GM19467 (cell line): ENCODE measurements around the gene STYK1.
"Not testable (repeated sequence)": the region's sequence is repeated elsewhere in the genome, so short reads cannot be mapped to it uniquely, and the experiment has no call there.

Source experiments
- ATAC-seq: cut with Tn5 transposase; IDR thresholded peaks from one replicate; pipeline ENCODE4 v1.9.1; 2021; ENCODE audit warnings: mild to moderate bottlenecking, moderate library complexity; ENCODE audit not compliant: unreplicated experiment

Gene STYK1

GRCh38 chr12:10690906-10691305, 17.1 kb upstream of the STYK1 start:
- no peak for ATAC-seq

DNA sequence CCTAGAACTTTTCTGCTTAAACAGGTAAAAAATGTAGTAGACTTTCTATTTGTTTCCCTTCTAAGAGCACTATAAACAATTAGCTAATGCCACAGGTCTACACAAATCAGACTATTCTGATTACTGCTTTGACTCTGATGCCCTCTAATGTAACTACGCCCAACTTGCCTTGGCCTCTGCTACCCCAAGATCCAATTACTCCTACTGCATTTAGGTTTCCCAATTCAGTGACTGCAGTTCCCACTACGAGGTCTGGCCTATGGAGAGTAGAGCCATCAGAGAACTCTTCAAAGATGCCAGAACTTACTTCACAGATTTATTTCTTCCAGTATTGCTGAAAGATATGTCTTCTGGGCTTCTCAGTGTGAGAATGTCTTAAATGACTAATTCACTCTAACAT, 15.3 kb upstream of the STYK1 start:
- ATAC-seq: no peak

DNA sequence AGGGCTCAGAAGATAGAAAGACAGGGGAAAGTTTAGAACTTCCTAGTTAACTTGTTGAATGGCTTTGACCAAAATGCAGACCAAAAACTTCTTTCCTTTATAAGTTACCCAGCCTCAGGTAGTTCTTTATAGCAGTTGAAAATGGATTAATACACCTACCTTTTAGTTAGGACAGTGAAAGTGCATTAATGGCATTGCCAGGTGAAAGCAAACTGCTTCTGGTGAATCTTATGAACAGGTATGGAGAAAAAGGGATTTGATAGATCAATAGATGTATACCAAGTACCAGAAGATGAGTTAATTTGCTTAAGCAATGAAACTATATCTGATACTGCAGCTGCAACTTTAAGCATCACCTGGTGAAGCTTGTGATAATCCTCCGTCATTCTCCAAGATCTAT, 14.2 kb upstream of the STYK1 start:
- ATAC-seq: no peak

- no peak for ATAC-seq
Measured at GRCh38 chr12:10672231-10672868, 1.5 kb downstream of the STYK1 start.

- ATAC-seq: no peak
Measured at GRCh38 chr12:10669533-10669932, 4.3 kb downstream of the STYK1 start.

DNA sequence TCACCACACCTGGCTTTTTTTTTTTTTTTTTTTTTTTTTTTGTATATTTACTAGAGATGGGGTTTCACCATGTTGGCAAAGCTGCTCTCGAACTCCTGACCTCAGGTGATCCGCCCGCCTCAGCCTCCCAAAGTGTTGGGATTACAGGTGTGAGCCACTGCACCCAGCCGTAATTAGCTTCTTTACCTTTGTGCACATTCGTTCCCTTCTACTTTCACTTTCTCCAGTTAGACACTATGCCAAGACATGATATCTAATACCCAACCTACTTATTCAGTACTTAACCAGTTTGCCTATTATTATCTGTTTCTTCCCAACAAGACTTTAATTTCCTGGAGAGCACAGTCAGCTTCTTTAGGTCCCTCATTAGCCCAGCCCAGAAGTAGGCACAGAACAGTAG, 5.3 kb downstream of the STYK1 start:
- no peak for ATAC-seq

- no peak for ATAC-seq
Measured at GRCh38 chr12:10667581-10667980, 6.3 kb downstream of the STYK1 start.

DNA sequence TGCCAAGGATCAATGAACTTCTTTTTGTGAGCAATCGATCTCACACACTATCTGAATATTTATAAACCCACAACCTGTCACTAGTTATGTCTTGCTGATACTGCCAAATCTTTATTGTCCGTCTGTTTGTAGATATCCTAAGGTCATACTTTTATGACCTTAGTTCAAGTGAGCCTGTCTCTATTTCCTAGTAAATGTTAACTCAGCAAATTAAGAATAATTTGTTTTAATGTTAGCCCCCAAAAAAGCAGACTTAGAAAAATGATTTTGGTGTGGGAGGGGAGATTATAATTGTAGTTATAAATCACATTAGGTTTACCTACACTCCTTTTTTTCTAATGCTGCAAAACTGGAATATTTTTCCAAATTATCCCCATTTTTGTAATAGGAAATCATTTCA, 9.4 kb downstream of the STYK1 start:
- no peak for ATAC-seq

- ATAC-seq: no peak
Measured at GRCh38 chr12:10663869-10664268, 10.0 kb downstream of the STYK1 start.

- no peak for ATAC-seq
Measured at GRCh38 chr12:10661338-10661737, 12.5 kb downstream of the STYK1 start.

DNA sequence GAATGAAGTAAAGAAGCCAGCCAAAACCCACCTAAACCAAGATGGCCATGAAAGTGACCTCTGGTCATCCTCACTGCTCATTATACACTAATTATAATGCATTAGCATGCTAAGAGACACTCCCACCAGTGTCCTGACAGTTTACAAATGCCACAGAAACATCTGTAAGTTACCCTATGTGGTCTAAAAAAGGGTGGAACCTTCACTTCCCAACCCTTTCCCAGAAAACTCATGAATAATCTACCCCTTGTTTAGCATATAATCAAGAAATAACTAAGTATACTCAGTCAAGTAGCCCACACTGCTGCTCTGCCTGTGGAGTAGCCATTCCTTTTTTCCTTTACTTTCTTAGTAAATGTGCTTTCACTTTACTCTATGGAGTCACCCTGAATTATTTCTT, 19.8 kb downstream of the STYK1 start:
- no peak for ATAC-seq

DNA sequence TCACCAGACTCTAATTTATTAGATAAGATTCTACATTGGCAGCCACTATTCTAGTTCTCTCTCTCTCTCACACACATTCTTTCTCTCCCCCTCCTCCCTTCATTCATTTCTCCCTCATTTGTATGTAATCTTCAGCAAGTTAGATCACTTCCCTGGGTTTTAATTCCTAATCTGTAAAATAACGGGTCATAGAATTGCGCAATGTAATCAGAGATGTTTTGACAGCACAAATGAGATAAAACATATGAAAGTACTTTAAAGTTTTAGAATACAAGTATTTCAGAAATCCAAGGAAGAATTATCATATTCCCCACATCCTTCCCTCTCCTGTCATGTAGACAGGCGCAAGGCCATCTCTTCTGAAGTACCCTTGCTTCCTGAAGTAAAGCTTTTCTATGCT, 21.7 kb downstream of the STYK1 start:
- no peak for ATAC-seq

GRCh38 chr12:10646576-10646975, 27.3 kb downstream of the STYK1 start:
- ATAC-seq: not testable (repeated sequence)

DNA sequence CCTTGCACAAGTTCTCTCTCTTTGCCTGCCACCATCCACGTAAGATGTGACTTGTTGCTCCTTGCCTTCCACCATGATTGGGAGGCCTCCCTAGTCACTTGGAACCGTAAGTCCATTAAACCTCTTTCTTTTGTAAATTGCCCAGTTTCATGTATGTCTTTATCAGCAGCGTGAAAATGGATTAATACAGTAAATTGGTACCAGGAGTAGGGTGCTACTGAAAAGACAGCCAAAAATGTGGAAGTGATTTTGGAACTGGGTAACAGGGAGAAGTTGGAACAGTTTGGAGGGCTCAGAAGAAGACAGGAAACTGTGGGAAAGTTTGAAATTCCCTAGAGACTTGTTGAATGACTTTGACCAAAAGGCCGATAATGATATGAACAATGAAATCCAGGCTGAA, 27.9 kb downstream of the STYK1 start:
- no peak for ATAC-seq

GRCh38 chr12:10641735-10642500, 31.9 kb downstream of the STYK1 start:
- ATAC-seq: no peak

DNA sequence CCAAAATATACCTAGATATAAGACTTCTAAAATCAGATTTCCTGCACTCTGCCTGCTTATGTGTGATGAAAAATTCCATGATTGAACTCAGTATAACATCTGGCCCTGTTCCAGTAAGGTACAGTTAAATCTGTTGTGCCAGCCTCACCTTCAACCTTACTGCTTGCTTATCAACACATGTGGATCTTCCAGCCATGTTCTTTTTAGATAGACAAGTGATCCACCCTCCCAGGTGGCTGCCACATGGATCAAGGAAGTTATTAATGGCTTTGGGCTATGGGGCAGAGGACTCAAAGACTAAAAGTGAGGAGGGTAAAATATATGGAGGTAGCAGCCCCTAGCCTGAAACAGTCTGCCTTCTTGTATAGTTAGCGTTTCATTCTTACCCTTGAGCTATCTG, 35.1 kb downstream of the STYK1 start:
- ATAC-seq: no peak

DNA sequence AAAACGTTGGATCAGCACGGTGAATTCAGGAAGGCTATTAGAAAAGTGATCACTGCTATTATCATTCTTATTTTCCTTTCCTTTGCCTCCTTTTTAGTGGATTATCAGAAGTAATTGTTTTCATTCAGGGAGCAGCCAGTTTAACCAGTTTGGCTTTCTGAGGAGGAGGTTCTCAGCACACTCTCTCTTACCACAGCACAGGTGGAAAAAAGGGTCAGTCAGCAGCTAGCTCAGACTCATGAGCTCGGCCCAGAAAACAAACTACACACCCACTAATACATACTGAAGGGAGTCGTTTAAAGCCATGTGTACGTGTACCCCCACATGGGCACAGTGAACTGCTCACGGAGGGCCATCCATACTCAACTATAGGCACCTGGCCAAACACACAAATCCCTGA, 37.2 kb downstream of the STYK1 start:
- ATAC-seq: no peak

DNA sequence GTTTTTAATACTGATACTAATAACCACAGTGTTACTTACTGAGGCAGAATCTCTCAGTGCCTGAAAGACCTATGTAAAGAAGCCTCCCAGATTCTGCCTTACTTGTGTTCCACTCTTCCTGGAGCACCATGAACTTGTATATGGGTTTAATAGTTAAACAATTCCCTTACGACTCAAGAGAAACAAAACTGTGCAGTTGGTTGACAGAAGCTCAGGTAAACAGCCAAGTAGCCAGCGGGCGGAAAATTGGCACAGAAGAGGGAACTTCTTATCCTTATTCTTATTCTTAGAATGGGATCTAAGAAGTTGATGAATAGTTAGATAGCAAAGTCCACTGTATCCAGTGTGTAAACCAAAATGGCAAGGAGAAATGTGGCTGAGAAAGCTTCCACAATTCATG, 37.7 kb downstream of the STYK1 start:
- no peak for ATAC-seq

DNA sequence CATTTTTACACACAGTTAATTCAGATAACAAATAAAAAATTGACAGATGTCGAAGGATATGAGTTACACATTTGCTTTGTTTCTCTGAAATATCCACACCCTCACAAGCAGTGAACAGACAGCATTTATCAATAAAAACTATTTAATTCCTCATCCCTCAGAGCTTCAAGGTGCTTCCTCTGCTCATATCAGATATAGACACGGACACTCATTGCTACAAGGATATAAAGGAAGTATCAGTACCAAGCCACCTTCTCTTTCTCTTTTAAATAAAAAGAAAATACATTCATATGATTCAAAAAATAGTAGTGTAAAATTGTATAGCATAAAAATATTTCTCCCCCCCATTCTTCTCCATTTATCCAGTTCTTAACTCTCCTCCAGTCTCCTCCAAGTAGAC, 38.5 kb downstream of the STYK1 start:
- no peak for ATAC-seq

GRCh38 chr12:10634427-10634826, 39.4 kb downstream of the STYK1 start:
- ATAC-seq: no peak

- no peak for ATAC-seq
Measured at GRCh38 chr12:10633541-10633940, 40.3 kb downstream of the STYK1 start.

DNA sequence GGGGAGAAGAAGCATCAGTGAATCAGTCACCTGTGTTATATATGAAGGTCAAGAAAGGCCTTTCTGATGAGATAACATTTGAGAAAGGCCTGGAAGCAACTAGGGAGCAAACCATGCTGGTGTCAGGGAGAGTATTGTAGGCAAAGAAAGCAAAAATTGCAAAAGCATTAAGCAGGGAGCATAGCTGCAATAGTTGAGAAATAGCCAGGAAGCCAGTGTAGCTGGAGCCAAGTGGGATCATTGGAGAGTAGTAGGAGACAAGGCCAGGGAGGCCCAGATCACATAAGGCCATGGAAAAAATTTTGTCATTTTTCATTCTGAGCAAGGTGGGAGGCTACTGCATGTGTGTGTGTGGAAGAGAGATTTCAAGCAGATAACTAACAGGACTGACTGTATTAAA, 41.6 kb downstream of the STYK1 start:
- ATAC-seq: no peak

GRCh38 chr12:10624605-10625004, 49.2 kb downstream of the STYK1 start:
- ATAC-seq: no peak
